GM18502 (cell line): ENCODE results near the gene MGAT5.
A peak's percentile ranks its signal among the peaks of the same experiment; 100 is the strongest.

ENCODE experiments used
- ATAC-seq: cut with Tn5 transposase; IDR thresholded peaks from one replicate; pipeline ENCODE4 v1.9.1; 2021; ENCODE audit warnings: mild to moderate bottlenecking; ENCODE audit not compliant: unreplicated experiment, poor library complexity

The MGAT5 gene

GRCh38 chr2:134410831-134411231 lies 157.0 kb downstream of the MGAT5 start:
- no peak for ATAC-seq

- no peak for ATAC-seq
Measured at GRCh38 chr2:134411279-134411827, 157.5 kb downstream of the MGAT5 start.

DNA sequence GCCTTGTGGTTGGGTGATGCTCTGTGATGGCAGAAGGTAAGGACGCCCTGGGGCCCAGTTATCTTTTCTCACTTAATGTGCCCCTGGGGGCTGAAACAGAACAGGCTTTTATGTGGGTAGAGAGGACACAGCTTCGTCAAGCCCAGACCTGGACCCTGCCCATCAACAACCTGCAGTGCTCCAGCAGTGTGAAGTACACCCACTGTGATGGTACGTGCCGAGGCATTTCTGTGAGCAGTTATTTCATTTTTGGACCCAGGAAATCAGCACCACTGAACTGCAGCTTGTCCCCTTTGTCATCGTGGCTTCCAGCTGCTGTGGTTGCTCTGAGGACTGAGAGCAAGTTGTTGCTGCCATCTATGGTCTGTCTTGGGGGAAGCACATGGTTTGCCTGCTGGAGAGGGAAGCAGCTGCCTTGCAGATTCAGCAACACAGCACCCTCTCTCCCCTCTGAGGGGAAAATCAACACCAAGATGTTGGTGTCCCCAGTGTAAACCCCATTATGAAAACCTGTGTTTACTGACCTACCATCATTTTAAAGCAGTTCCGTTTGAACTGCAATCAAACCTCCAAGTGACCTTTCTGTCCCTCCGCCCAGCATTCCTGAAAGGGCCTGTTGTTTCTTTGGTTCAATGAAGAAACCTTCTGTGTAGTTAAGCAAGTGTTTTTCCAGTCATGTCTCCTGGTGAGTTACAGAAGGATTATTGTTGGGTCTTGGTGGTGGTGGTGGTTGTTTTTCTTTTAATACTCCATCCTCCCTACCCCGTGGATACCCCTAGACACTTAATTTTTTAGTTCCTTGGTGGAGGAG lies 158.2 kb downstream of the MGAT5 start:
- ATAC-seq: peak; percentile 96

- no peak for ATAC-seq
Measured at GRCh38 chr2:134412639-134412999, 158.7 kb downstream of the MGAT5 start.

- no peak for ATAC-seq
Measured at GRCh38 chr2:134413430-134413829, 159.6 kb downstream of the MGAT5 start.

- no peak for ATAC-seq
Measured at GRCh38 chr2:134413912-134414311, 160.0 kb downstream of the MGAT5 start.

DNA sequence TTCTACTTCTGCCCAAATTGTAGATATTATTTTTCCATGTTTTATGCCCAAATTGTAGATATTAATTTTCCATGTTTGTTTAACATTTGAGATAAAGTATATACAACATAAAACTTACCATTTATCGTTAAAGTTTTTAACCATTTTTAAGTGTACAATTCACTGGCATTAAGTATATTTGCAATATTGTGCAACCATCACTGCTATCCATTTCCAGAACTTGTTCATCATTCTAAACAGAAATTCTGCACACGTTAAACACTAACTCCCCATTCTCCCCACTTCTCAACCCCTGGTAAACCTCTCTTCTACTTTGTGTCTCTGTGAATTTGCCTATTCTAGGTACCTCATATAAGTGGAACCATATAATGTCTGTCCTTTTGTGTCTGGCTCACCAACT lies 162.1 kb downstream of the MGAT5 start:
- ATAC-seq: no peak

- ATAC-seq: no peak
Measured at GRCh38 chr2:134416637-134417036, 162.8 kb downstream of the MGAT5 start.

DNA sequence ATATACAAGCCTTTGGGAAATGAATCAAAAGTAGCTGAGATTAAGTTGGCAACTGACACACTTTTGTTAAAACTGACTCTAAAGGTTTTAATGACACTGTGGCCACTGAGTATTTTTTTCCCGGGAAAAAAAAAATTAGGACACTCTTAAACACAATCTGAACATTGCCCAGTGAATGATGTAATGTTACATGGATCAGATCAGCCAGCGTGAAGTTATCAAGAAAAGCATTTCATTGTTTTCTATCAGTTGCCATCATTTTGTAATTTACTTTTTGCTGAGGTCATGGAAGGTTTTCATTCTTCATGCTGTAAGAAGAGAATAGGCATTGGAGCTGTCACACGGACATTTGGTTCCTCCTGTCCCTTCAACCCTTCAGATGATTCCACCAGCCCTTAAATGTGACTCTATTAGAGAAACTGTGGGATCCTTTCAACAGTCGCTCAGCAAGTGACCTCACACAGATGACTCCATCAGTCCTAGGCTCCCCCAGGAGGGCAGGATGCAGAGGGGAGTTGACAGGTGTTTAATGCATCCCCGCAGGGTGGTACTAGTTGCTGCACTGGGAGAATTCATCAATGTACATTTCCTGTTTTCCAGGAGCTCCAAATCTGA lies 164.2 kb downstream of the MGAT5 start:
- ATAC-seq: no peak

DNA sequence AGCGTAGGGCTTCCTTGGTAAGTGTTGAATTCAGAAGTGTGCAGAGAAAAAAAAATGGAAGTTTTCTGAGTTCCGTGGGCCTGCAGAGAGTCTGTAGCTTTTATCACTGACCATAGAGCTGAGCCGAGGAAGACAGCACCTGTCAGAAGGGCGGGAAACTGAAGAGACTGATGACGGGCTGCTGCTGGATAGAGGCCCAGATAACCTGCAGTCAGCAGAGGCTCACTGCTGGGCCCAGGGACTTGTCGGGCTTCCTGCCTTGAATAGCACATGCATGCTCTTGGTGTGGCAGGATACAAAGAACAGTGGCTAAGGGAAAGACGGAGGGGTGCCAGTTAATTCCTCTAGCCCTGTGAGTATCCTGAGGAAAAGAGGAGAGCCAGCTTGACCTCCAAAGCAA lies 166.4 kb downstream of the MGAT5 start:
- ATAC-seq: no peak

- ATAC-seq: no peak
Measured at GRCh38 chr2:134420920-134421319, 167.0 kb downstream of the MGAT5 start.

GRCh38 chr2:134421556-134422328 lies 167.9 kb downstream of the MGAT5 start:
- ATAC-seq: no peak

DNA sequence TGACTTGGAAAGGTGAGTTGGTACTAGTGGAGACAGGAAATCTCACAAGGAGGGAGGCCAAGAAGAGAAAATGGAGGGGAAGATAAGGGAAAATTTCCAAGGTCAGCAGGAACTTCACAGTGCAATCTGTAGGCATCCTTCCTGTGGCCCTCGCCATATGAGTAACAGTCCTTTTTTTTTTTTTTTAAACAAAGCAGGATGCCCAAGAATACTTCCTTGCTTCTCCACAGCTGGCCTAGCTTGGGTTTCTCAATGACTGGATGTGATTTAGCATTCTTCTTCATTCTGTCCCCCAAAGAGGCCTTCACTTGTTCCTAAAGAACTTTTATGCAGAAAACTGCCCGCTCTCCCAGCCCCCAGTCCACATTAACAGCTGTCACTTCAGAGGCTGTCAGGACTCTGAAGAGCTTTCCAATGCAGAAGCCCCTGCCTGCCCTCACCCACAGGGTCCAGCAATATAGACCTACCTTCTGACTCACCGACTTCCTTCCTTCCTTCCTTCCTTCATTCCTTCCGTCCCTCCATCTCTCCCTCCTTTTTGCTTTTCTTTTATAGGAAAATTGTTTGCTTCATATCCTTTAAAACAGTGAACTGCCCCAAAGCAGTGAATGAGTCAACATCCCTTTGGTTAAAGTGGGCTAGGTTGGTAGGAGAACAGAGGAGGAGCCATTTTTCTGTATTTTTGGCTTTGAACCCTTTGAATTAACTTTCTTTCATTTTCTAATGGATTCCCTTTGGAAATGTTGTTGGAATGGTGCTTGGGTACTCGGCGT lies 172.0 kb downstream of the MGAT5 start:
- ATAC-seq: no peak

GRCh38 chr2:134426721-134427120 lies 172.8 kb downstream of the MGAT5 start:
- ATAC-seq: no peak

- ATAC-seq: no peak
Measured at GRCh38 chr2:134429886-134430285, 176.0 kb downstream of the MGAT5 start.

DNA sequence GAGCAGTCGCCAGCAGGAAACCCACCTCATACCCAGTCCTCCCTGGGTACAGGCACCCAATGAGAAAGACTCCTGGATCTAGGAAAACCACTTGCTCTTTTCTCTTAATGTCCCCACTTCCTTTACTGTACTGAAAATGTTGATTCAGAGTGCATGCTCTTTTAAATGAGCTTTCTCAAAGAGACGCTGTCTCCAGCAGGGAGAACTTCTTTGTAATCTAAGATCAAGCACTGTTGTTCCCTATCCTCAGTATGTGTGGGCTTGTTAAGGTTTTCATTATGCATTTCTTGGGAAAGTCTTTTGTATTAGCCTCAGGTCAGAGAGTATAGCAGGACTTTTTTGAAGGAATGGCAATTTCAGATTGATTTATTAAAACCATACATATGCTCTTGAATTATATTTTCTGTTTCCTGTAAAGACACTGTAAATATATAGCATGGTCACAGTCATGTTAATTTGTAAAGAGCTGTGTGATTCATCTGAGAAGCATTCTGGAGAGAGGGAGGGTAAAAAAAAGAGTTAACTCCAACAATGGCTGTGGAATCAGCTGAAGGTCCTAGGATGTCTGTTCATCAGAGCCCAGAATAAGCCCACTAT lies 178.1 kb downstream of the MGAT5 start:
- ATAC-seq: no peak

DNA sequence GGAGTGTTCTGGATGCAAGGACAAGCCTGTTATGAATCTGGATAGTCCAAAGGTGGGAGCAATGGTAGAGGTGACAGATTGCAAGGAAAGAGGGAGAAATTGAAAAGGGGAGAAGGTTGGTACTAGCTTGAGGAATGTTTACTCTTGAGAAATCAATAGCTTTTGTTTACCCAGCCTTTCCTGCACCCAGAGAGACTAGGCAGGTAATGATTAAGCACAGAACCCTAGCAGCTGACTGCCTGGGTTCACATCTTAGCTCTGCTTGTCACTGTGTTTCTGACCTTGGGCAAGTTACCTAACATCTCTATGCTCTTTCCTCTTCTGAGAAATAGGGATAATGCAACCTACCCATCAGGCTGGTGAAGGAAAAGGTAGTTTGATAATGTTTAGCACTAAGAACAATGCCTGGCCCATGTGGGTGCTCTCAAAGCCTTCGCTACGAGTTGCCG lies 178.6 kb downstream of the MGAT5 start:
- no peak for ATAC-seq

DNA sequence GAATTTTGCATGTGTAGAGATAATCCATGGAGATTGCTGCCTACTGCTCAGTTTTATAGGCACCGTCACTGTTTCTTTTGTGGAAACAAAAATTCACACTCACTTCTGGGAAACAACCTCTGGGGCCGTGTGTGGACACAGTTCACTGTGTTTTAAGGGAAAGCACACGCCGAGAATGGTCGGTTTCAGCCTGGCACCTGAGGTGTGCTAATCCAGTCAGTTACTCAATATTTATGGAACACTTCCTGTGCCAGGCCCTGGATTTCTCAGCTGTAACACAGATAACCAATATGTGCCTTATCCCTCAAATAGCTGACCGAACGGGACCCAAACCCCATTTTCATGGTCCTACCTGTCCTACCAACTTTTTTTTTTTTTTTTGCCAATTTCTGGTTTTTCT lies 179.6 kb downstream of the MGAT5 start:
- no peak for ATAC-seq

- ATAC-seq: no peak
Measured at GRCh38 chr2:134433979-134434378, 180.1 kb downstream of the MGAT5 start.

DNA sequence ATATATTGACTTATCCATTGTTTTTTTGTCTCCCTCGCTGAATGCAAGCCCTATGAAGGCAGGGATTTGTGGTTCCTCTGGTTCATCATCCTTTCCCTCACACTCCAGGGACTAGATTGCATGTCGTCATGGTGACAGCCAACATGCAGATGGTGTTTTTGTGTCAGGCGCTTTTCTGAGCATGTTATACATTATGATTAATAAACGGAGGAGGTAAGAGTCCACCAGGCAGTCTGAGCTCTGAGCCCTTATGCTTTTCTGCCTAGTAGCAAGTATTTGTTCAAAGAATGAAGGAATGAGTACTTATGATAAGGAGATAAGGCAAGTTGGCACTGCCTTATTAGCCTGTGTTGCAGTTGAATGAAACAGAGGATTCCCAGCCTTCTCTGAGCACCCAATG lies 181.6 kb downstream of the MGAT5 start:
- no peak for ATAC-seq
